ENCODE data around the gene SRGAP1. TPM values are rescaled to one million over a fixed set of nuclear protein-coding genes. Genes with fewer than 3 reads are reported as not detected.
A peak's percentile ranks its signal among the peaks of the same experiment; 100 is the strongest.
"Not testable (repeated sequence)": the region's sequence is repeated elsewhere in the genome, so short reads cannot be mapped to it uniquely, and the experiment has no call there.

The SRGAP1 gene
- total RNA-seq, 1 donor from 2014 or later = 16.0 TPM

DNA sequence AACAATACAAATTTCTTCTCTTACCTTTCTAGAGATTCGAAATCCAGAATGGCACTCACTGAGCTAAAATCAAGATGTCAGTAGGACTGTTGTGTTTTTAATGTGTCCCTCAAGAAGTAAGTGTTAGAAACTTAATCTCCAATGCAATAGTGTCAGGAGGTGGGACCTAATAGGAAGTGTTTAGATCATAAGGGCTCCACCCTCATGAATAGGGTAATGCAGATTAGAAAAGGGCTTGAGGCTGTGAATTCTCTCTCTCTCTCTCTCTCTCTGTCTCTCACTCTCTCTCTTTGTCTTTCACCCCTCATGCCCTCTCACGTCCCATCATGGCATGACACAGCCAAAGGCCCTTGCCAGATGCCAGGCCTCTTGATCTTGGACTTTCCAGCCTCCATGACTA, 15.6 kb upstream of the SRGAP1 start:
- intact Hi-C loops (cut with DNase I) = no loop called here
- ATAC-seq (no peak), DNase-seq (ENCODE audit: low spot score) (no peak)

DNA sequence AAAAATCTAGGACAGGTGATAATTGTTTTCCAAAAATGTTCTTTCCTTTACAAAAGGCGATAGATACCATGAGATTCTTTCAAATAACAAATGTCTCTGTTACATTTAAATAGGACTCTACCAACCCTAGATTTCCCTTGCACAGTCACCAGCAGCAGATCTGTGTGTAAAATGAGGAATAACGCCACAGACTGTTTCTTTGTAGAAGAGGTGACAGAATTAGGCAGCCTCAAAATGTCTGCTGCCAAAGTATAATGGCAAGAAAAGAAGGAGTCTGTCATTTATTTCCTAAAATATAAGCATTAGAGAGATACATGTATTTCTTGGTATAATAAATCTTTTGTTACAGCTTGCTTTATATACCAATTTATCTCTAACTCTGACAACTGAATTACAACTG, 8.5 kb upstream of the SRGAP1 start:
- ATAC-seq (no peak), DNase-seq (ENCODE audit: low spot score) (no peak)
- intact Hi-C loops (cut with DNase I) = loop anchor here (5.0 kb wide), 1 partner anchor 346 kb away; no protein-coding TSS in a partner anchor

DNA sequence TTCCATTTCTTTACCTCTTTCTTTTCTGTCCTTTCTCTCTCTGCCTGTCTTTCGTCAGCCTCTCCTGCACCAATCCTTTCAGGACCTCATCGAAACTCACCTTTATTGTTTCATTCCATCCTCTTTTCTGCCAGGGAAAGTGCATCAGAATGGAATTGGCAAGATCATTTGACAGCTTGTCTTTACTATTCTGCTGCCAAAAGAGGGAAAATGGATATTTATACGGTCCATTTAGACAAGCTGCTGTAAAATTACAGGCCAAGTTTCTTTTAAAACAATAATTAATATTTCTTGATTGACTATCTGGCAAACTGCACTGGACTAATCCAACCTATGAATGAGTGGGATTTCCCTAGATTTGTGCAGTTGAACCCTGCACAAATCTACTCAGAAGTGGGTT, 7.6 kb upstream of the SRGAP1 start:
- intact Hi-C loops (cut with DNase I) = loop anchor here (5.0 kb wide), 1 partner anchor 345 kb away; no protein-coding TSS in a partner anchor
- DNase-seq (ENCODE audit: low spot score) (no peak), ATAC-seq (no peak)

DNA sequence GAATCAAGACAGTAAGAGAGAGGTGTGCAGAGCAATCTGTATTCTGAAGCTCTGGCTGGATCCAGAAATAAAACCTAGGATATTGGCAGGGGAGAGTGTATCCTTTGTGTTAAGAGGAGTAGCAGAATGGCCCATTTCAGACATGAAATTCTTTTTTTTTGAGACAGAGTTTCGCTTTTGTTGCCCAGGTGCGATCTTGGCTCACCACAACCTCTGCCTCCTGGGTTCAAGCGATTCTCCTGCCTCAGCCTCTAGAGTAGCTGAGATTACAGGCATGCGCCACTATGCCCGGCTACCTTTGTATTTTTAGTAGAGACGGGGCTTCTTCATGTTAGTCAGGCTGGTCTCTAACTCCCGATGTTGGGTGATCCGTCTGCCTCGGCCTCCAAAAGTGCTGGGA, 6.1 kb upstream of the SRGAP1 start:
- no peak for DNase-seq (ENCODE audit: low spot score)
- no peak for ATAC-seq
- intact Hi-C loops (cut with DNase I) = loop anchor here (5.0 kb wide), 1 partner anchor 344 kb away; no protein-coding TSS in a partner anchor

DNA sequence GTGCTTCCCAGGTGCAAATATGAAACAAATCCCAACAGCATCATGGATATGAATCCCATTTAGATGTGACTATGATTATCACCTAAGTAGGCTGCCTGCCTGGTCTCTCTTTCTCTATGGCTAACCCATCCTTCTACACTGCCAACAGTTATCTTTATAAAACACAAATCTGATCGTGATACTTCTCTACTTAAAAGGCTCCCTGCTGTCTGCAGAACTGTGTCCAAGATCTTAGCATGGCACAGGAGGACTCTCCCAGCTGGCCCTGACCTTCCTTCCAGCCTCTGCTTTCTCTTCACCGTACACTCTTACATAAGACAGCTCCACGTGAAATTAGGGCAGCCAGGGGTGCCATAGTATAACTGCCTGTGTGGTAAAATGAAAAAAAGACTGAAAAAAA, 3.5 kb upstream of the SRGAP1 start:
- ATAC-seq (no peak), DNase-seq (ENCODE audit: low spot score) (no peak)
- intact Hi-C loops (cut with DNase I) = loop anchor here (5.0 kb wide), 1 partner anchor 416 kb away; no protein-coding TSS in a partner anchor

DNA sequence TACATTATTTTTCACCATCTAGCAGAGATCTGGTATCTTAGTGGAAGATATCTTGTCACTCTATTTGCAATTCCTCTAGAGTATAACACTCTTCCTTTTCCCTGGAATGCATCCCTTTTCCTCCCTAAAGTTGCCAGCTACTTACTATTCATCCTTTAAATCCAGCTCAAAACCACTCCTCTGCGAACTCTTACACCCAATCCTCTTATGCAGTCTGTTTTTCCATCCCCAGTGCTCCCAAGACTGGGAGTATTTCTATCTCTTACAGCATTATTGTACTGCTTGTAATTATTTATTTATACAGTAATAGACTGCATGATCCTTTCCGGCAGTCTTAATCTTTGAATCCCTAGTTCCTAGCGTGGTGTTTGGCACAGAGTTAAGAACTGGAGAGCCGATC, 2.9 kb upstream of the SRGAP1 start:
- no peak for DNase-seq (ENCODE audit: low spot score)
- ATAC-seq = no peak
- intact Hi-C loops (cut with DNase I) = loop anchor here (5.0 kb wide), 1 partner anchor 416 kb away; no protein-coding TSS in a partner anchor

DNA sequence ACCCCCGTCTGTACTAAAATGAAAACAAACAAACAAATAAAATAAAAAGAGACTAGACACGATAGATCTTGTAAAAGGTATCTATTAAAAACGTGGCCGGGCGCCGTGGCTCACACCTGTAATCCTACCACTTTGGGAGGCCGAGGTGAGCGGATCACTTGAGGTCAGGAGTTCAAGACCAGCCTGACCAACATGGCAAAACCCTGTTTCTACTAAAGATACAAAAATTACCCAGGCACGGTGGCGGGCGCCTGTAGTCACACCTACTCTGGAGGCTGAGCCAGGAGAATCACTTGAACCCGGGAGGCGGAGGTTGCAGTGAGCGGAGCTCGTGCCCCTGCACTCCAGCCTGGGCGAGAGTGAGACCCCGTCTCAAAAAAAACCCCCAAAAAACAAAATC, 1.8 kb upstream of the SRGAP1 start:
- ATAC-seq; DNase-seq (ENCODE audit: low spot score): not testable (repeated sequence)
- intact Hi-C loops (cut with DNase I) = loop anchor here (1.0 to 5.0 kb wide), 2 partner anchors 268 to 415 kb away; no protein-coding TSS in a partner anchor

DNA sequence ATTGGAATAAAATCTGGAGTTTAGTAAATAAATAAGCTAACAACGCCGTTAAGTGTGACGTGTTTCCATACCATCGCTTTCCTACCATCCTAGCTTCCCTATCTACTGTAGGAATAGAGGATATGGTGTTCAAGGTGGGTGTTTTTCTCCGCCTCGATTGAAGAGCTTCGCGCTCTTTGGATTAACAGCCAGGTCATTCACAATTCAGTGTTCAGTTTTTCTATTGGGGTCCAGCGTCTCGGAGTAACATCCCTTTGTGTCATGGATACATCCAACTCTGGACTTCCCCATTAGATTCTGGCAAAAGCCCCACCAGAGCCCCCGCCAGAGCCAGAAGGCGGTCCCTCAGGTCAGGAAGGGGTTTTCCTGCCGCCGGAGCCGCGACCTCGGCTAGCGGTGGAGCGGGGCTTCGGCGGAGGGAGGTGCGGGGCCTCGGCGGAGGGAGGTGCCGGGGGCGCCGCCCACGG, 1.2 kb upstream of the SRGAP1 start:
- intact Hi-C loops (cut with DNase I) = loop anchor here (1.0 to 5.0 kb wide), 2 partner anchors 267 to 414 kb away; no protein-coding TSS in a partner anchor
- DNase-seq (ENCODE audit: low spot score) (no peak), ATAC-seq (no peak)

DNA sequence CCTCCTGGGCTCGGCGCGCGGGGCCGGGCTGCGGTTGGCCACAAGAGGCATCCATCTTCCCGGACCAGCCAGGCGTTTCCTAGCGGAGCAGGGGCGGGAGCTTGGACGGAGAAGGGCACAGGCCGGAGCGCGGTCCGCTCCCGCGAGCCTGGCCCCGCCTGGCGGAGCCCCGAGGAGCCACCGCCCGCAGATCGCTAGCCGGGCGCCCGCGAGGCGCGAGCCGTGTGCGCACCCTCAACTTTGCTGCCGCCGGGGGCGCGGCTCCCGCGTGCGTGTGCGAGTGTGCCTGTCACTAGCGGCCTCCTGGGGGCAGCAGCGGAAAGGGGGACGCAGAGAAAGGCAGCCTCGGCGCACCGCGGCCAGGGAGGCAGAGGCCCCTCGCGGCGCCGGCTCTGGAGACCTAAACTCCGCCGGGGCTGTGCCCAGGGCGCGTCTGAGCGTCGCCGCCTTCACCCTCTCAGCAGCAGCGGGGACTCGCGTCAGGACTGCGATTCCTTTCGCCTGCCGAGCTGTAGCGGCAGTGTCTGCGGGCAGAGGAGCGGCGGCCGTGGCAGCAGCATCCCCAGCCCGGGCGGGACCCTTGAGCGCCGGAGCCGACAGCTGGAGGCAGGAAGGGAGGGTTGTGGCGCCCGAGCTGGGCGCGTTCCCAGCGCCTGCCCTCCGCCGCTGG, 644 bp upstream of the SRGAP1 start:
- ATAC-seq = peak; percentile 92
- peak; percentile 94 for DNase-seq (ENCODE audit: low spot score)
- intact Hi-C loops (cut with DNase I) = loop anchor here (1.0 to 5.0 kb wide), 2 partner anchors 266 to 413 kb away; no protein-coding TSS in a partner anchor

DNA sequence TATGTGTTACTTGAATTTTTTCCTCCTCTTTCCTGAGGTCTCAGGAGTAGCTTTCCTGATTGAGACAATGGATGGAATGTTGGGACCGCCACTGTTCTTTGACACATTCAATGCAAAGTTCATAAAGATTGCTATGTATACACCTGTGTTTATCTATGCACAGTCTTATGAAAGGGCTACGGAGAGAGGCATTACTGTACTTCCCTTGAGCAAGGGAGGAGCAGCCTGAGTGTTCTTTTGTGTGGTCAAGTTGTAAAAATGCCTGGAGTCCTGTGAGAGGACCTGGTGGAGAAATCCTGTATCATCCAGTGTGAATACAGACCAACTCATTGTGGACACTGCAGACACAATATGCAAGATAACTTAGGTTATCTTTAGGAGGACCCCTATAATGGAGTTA, 1.2 kb downstream of the SRGAP1 start:
- DNase-seq (ENCODE audit: low spot score) (no peak), ATAC-seq (no peak)
- intact Hi-C loops (cut with DNase I) = no loop called here

DNA sequence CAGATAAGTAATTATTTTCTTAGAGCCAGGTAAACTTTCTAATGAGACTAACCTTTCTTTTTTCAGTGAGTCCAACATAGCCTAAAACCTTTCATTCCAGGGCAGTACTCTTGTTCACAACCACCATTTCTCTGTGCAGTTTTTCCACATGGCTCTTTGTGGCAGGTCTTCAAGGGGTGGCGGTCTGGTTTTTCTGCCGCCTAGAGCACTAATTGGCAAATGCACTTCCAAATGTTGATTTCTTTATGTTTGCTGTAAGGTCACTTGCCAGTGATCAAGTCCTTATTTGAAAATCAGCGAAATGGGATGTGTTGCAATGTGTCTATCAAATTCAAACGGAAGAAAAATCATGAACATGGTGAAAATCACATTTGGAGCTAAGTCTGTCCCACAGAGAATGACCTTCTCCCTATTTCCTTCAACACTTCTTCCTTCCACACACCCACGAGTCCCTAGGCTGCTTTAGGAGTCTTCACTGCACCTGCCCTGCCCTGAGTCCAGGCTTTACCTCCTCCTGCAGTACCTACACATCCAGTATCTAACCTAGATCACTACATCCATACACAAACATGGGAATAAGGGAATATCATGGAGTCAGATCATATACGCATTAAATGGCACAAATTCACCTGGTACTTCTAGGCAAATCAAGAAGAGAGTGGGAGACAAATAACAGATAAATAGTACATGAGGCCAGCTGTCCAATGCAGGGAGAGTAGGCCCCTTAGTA, 1.9 kb downstream of the SRGAP1 start:
- ATAC-seq (no peak), DNase-seq (ENCODE audit: low spot score) (no peak)

DNA sequence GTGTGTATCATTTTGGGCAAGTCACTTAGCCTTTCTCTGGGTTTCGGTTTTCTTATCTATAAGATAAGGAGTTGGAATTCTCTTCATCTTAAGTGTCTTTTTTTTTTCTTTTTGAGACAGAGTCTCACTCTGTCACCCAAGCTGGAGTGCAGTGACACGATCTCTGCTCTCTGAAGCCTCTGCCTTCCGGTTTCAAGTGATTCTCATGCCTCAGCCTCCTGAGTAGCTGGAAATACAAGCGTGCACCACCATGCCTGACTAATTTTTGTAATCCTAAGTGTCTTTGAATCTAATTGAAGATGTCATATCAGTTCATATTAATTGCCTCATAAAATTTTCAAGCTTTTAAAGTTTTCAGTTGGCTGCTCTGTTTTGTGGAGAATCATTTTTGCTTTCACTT, 4.0 kb downstream of the SRGAP1 start:
- no peak for ATAC-seq
- intact Hi-C loops (cut with DNase I) = no loop called here

More for the DNA sequence above, 1.9 kb downstream of the SRGAP1 start:
- intact Hi-C loops (cut with DNase I) = no loop called here

DNA sequence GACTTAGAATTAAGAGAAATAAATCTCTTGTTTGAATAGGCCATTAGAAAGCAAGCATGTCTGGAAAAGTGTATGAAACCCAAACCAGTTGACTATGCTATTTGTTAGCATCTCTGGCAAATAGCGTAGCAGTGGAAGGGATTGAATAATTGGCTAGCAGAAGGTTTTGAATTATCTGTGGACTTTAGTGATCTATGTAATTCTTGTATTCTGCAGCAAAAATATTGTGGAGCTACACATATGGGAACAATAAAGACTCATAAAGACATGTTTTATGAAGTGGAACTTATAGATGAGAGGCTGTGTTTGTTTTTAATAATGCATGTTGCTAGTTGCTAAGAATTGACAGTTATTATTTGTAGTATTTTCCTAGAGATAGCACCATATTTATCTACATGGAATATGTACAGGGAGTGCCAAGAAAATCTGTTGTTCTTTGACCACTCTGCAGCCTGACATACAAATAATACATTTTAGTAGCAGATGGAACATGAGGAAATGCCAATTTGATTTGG, 4.7 kb downstream of the SRGAP1 start:
- DNase-seq (ENCODE audit: low spot score) = no peak
- ATAC-seq = no peak
- intact Hi-C loops (cut with DNase I) = no loop called here

More for the DNA sequence above, 4.0 kb downstream of the SRGAP1 start:
- no peak for DNase-seq (ENCODE audit: low spot score)

DNA sequence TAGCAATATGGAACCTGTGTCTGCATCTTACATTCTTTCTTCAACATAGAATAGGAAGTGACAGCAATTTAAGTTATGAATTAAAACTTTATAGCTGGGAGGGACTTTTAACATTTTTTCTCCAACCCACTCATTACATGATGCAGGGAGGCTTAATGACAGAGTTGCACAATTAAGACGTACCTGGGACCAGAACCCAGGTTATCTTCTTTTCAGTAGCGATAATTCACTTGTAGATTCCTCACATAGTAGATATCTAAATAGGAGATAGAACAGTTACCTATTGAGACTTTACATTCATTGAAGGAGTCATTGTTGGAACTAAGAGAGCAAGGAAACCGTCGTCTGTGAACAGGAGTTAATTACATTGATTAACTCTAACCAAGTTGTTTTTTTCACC, 5.1 kb downstream of the SRGAP1 start:
- DNase-seq (ENCODE audit: low spot score) (no peak), ATAC-seq (no peak)
- intact Hi-C loops (cut with DNase I) = no loop called here

DNA sequence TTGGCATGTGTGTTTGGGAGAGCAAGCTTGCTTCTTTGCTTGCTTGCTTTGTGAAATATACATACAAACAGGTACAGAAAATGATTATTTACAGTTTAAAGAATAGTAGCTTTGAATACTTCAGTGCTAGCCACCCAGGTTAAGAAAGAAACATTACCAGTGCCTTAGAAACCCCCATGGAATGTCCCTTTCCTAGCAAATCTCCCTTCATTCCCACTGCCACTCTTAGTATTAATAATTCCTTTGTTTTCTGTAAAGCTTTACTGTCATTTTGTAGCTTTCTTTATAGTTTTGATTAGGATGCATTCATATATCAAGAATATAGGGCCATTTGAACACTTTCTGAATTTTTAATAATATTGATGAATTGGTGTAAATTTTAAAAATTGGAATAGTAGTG, 9.5 kb downstream of the SRGAP1 start:
- ATAC-seq (no peak), DNase-seq (ENCODE audit: low spot score) (no peak)
- intact Hi-C loops (cut with DNase I) = no loop called here

DNA sequence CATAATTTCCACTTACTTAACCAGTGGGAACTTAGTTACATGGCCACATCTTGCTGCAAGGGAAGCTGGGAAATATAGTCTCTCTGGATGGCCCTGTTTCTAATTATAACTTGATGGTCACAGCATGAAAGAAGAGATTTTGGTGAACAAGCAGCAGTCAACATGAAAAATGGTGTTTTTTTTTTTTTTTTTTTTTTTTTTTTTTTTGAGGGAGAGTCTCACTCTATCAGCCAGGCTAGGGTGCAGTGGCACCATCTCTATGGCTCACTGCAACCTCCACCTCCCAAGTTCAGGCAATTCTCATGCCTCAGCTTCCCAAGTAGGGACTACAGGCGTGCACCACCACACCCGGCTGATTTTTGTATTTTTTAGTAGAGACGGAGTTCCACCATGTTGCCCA, 10.8 kb downstream of the SRGAP1 start:
- ATAC-seq (no peak), DNase-seq (ENCODE audit: low spot score) (no peak)
- intact Hi-C loops (cut with DNase I) = no loop called here

DNA sequence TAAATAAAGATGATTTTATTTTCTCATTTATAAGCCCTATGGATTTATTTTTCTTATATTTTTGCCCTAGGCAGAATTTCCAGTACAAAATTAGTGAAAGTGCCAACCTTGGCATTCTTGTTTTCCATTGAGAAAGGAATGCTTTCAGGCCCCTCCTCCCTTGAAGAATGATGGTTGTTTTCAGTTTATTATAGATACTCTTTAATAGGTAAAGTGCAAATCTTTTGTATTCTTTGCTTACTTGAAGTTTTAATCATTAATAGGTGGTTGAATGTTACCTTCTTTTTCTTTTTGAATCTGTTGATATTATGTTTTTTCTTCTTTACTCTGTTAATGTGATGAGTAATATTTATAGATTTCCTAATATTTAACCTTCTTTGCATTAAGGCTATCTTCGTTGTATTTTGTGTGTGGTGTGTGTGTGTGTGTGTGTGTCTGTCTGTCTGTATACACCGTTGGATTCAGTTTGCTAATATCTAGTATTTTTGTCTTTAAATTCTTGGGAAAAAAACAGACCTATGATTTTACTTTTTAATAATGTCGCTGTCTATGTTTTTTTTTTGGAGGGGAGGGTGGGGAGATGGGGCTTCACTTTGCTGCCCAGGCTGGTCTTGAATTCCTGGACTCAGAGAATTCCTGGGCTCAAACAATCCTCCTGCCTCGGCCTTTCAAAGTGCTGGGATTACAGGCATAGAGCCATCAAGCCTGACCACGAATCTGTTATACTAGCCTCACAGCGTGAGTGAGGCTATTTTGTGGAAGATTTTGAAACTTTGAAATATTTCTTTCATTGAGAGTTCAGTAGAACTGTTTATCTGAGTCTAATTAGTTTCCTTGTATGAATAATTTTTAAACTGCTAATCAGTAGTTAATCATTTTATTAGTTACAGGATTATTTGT, 13.5 kb downstream of the SRGAP1 start:
- intact Hi-C loops (cut with DNase I) = no loop called here
- no peak for DNase-seq (ENCODE audit: low spot score)
- no peak for ATAC-seq

DNA sequence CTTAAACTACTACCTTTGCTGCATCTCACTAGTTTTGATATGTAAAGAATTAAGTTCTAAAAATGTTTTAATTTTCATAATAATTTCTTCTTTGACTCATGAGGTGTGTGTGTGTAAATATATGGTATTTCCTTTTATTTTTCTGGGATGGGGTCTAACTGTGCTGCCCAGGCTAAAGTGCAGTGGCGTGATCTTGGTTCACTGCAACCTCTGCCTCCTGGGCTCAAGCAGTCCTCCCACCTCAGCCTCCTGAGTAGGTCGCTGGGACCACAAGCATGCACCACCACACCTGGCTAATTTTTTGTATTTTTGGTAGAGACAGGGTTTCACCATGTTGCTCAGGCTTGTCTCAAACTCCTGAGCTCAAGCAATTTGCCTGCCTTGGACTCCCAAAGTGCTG, 15.4 kb downstream of the SRGAP1 start:
- ATAC-seq; intact Hi-C loops (cut with DNase I); DNase-seq (ENCODE audit: low spot score): not testable (repeated sequence)

Data from sciatic nerve (tissue), 2 donors.